Measurements from ENCODE around the gene LEF1.

LEF1 gene

DNA sequence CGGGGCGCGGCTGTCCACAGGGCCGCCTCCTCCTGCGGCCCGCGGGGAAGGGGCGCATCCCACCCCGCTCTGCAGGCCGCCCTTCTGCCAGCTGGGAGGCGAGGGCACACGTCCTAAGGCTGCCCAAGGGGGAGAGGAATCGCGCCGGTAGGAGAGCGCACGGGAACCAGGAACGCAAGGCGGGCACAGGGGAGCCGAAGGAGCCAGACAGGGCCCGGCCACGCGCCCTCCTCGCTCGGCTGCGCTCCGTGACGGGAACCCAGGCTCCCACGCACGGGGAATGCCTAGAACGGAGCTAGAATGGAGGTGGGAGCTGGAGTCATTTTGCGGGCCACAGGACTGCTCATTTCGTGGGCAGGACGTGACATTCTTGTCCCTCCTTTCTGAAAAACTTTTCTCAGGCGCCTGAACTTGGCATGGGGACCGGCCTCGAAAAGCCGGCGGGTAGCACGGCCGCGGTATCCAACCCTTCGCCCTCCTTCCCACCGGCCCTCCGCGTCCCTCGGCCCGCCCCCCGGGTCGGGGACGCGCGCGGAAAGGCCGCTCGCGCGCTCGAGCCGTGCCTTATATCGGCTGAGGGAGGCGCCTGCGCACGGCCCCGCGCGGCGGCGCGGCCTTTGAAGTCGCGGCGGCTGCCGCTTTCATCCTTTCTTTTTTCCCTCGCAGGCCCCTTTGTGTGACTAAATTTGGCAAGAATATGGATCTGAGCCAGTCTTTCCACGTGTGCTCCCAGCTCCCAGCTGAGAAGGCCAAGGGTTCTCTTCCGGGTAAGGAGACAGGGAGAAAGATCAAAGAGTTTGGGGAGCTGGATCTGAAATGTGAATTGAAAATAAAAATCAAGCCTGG is 4.2 kb upstream of the LEF1 start:
- ChIA-PET POLR2A (no interaction called here), CTCF (interaction anchor here (0.6 to 0.8 kb wide), 2 partner anchors 42 to 340 kb away, joined by 3 read pairs; no protein-coding TSS in a partner anchor)
- DNase-seq (ENCODE audit: extremely low spot score) = peak; percentile 67

DNA sequence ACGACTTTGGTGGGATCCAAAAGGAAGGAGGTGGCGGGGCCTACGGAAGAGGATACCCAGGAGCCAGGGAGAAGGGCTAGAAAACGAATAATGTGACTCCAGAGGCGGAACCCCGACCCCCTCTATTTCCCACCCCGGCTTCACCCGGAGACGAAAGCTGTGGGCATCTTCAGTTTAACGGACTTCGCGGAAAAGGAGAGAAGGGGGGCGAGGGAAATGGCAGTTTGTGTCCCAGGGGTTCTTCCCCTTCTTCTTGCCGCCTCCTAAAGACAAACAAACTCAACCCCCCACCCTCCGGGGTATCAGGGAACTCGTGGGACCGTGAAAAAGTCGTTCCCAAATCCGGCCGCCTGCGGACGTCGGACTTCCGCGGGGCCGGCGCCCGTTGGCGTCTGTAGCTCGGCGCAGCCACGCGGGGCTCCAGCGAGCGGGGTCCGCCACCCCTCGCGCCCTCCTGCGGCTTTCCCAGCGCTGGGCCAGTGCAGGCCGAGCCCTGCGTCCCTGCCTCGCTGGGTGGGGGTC is 3.6 kb upstream of the LEF1 start:
- ChIA-PET CTCF (no interaction called here), POLR2A (no interaction called here)
- no peak for DNase-seq (ENCODE audit: extremely low spot score)
- TF ChIP-seq L3MBTL2 (conservative IDR thresholded peaks at IDR 0.05) = no peak
- no peak for TF ChIP-seq LEF1 (IDR thresholded peaks at IDR 0.05; ENCODE audit: borderline replicate concordance)
- TF ChIP-seq ELF4 (IDR thresholded peaks at IDR 0.05) = no peak
- no peak for TF ChIP-seq FOXM1 (IDR thresholded peaks at IDR 0.05; ENCODE audit: borderline replicate concordance)
- no peak for TF ChIP-seq CTBP1 (IDR thresholded peaks at IDR 0.05; ENCODE audit: borderline replicate concordance)
- TF ChIP-seq NFRKB (IDR thresholded peaks at IDR 0.05) = no peak
- no peak for TF ChIP-seq ZNF384 (IDR thresholded peaks at IDR 0.05)
- TF ChIP-seq, protein P1, sequence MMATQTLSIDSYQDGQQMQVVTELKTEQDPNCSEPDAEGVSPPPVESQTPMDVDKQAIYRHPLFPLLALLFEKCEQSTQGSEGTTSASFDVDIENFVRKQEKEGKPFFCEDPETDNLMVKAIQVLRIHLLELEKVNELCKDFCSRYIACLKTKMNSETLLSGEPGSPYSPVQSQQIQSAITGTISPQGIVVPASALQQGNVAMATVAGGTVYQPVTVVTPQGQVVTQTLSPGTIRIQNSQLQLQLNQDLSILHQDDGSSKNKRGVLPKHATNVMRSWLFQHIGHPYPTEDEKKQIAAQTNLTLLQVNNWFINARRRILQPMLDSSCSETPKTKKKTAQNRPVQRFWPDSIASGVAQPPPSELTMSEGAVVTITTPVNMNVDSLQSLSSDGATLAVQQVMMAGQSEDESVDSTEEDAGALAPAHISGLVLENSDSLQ (IDR thresholded peaks at IDR 0.05) = no peak
- TF ChIP-seq SUZ12 (IDR thresholded peaks at IDR 0.05) = no peak
- no peak for TF ChIP-seq HDGF (IDR thresholded peaks at IDR 0.05; ENCODE audit: borderline replicate concordance)
- no peak for TF ChIP-seq BHLHE40 (IDR thresholded peaks at IDR 0.05; ENCODE audit: borderline replicate concordance)
- no peak for TF ChIP-seq FOXA1 (IDR thresholded peaks at IDR 0.05)
- TF ChIP-seq FOXK2 (IDR thresholded peaks at IDR 0.05) = no peak
- no peak for TF ChIP-seq TARDBP (IDR thresholded peaks at IDR 0.05)
- TF ChIP-seq SP1 (IDR thresholded peaks at IDR 0.05) = no peak

More for the DNA sequence above, 4.2 kb upstream of the LEF1 start:
- TF ChIP-seq ELF4 (IDR thresholded peaks at IDR 0.05) (0 out of 2 replicates have a peak, but pooled peaks have one; percentile 24), ARNT (IDR thresholded peaks at IDR 0.05) (no peak), LEF1 (IDR thresholded peaks at IDR 0.05; ENCODE audit: borderline replicate concordance) (peak; percentile 78), L3MBTL2 (conservative IDR thresholded peaks at IDR 0.05) (peak; percentile 71)
- TF ChIP-seq, protein P1 (IDR thresholded peaks at IDR 0.05) = no peak

DNA sequence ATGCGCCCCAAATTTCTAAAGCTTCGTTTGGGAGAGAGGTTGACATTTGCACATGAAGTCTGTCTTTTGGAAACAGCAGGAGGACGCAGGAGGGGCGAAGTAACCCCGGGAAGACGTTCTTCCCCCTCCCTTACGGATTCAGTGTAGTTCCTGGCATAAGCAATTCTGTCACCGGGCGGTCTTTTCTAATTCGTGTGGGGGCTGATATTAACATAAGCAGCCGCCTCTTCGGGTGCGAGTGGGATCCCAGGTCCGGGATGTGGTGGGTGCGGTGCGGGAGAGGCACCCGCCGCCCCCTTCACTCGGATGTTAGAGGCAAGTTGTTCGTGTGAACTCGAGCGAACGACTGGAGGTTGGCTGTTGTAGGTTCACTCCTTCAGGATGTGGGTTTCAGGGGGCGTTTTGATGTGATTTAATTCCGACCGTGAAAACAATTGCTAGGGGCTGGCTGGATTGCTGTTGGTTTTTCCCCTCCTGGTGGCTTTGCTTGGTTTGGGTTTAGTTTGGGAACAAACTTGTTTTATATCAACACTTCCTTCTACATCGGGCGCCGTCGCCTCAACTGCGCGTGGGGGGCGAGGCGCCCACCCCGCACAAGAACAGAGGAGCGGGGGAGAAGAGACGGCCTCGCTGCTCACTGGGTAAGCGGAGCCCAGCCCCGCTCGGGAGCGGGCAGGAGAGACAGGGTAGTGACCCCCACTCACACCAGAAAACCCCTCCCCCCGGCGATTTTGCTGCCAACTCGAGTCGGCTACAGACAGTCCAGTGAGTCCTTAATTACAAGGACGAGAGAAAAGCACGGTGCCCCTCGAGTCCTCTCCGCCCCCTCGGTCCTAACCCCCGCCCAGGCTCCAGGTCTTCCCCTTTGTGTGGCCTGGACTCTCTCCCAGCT is 2.9 kb upstream of the LEF1 start:
- ChIA-PET POLR2A (no interaction called here), CTCF (interaction anchor here (0.7 kb wide), 1 partner anchor 294 kb away, joined by 3 read pairs; no protein-coding TSS in a partner anchor)
- no peak for DNase-seq (ENCODE audit: extremely low spot score)
- TF ChIP-seq ZNF384 (IDR thresholded peaks at IDR 0.05) (no peak), FOXM1 (IDR thresholded peaks at IDR 0.05; ENCODE audit: borderline replicate concordance) (no peak), HDGF (IDR thresholded peaks at IDR 0.05; ENCODE audit: borderline replicate concordance) (no peak), CTBP1 (IDR thresholded peaks at IDR 0.05; ENCODE audit: borderline replicate concordance) (no peak), NFRKB (IDR thresholded peaks at IDR 0.05) (no peak)

DNA sequence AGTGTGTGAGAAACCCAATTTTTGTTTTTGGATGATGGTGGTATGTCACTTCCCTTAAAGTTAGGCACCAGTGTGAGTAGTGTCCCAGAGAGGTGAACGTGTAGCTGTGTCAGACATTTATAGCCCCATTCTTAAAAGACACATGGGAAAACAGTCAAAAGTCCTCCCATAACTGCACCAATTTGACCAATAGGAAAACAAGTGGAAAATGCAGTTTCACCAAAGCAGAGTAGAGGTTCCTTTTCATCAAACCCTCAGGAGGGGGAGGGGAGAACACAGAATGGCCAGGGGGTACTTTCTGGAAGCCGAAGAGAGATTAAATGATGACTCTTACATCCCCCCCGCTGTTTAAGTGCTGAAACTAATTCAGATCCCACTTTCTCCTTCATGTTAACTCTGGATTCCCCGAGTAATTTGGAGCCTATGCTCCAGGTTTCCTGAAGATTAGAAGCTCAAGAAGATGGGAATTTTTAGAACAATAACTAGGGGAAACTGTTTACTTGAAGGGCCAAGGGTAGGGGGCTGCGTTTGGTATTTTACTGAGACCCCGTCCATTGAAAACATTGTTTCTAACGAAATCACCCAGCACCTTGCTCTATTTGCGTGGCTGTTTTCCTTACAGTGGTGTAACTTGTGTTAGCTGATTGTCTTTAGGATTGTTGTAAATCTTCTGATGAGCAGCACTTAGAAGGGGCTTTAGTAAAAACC is 2.1 kb upstream of the LEF1 start:
- peak; percentile 23 for DNase-seq (ENCODE audit: extremely low spot score)
- ChIA-PET POLR2A (no interaction called here), CTCF (interaction anchor here (0.7 kb wide), 1 partner anchor 295 kb away, joined by 3 read pairs; no protein-coding TSS in a partner anchor)
- TF ChIP-seq FOXA1 (IDR thresholded peaks at IDR 0.05) (no peak), CTBP1 (IDR thresholded peaks at IDR 0.05; ENCODE audit: borderline replicate concordance) (peak; percentile 50)

DNA sequence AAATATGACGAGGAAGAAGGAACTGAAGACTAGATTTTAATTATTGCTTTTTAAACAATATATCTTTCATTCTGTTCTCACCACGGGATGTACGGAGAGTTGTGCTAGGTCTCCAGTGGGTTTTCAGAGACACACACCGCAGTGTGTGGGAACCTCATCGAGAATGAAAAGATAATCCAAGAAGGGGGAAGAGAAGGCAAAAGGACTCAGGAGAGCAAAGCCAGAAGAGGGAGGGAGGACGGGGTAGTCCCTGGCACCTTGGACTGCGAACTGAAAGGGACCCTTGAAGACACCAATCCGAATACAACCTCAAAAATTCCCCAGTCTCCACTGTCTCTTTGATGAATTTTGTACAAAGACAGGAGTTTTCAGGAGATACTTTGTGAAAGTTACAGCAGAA is 932 bp upstream of the LEF1 start:
- no peak for DNase-seq (ENCODE audit: extremely low spot score)
- no peak for TF ChIP-seq SP1 (IDR thresholded peaks at IDR 0.05)
- no peak for TF ChIP-seq ZNF384 (IDR thresholded peaks at IDR 0.05)
- TF ChIP-seq ELF4 (IDR thresholded peaks at IDR 0.05) = no peak
- TF ChIP-seq CTBP1 (IDR thresholded peaks at IDR 0.05; ENCODE audit: borderline replicate concordance) = no peak
- TF ChIP-seq NFRKB (IDR thresholded peaks at IDR 0.05) = no peak
- TF ChIP-seq, protein P1 (IDR thresholded peaks at IDR 0.05) = no peak
- TF ChIP-seq FOXK2 (IDR thresholded peaks at IDR 0.05) = no peak
- no peak for TF ChIP-seq L3MBTL2 (conservative IDR thresholded peaks at IDR 0.05)
- TF ChIP-seq HDGF (IDR thresholded peaks at IDR 0.05; ENCODE audit: borderline replicate concordance) = no peak
- no peak for TF ChIP-seq ARNT (IDR thresholded peaks at IDR 0.05)
- TF ChIP-seq TARDBP (IDR thresholded peaks at IDR 0.05) = no peak
- no peak for TF ChIP-seq BHLHE40 (IDR thresholded peaks at IDR 0.05; ENCODE audit: borderline replicate concordance)
- no peak for TF ChIP-seq LEF1 (IDR thresholded peaks at IDR 0.05; ENCODE audit: borderline replicate concordance)
- TF ChIP-seq SUZ12 (IDR thresholded peaks at IDR 0.05) = no peak
- TF ChIP-seq FOXM1 (IDR thresholded peaks at IDR 0.05; ENCODE audit: borderline replicate concordance) = no peak
- no peak for TF ChIP-seq FOXA1 (IDR thresholded peaks at IDR 0.05)
- ChIA-PET CTCF (no interaction called here), POLR2A (no interaction called here)

Measured in HEK293T (cell line).